HG02943 (cell line): ENCODE measurements around the gene BTBD1.
"Not testable (repeated sequence)": the region's sequence is repeated elsewhere in the genome, so short reads cannot be mapped to it uniquely, and the experiment has no call there.

Experiments
- ATAC-seq: cut with Tn5 transposase; IDR thresholded peaks from one replicate; pipeline ENCODE4 v1.9.1; 2021; ENCODE audit warnings: mild to moderate bottlenecking, low read depth, moderate library complexity; ENCODE audit not compliant: unreplicated experiment

BTBD1 gene

GRCh38 chr15:83098079-83098478, 31.0 kb upstream of the BTBD1 start:
- ATAC-seq = no peak

GRCh38 chr15:83094583-83094982, 27.5 kb upstream of the BTBD1 start:
- ATAC-seq = no peak

GRCh38 chr15:83092309-83092976, 25.4 kb upstream of the BTBD1 start:
- ATAC-seq = no peak

- ATAC-seq = not testable (repeated sequence)
These were observed 24.9 kb upstream of the BTBD1 start for GRCh38 chr15:83091965-83092308.

DNA sequence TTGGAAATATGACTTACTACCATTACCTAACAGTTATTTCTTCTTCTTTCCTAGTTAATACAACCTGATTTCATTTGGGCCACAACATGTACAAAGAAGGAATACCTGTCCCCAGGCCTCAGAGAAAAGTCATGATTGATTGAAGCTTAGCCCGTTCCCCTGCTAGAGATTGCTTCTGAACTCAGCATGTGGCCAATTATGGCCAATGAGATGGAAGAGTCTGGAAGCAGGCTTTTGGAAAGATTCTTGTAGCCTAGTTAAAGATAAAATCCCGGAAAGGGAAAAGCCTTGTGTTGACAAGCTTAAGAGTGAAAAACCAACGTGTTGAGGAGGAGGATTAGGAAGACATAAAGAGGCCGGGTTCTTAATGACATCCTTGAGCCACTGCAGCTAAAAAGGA, 23.4 kb upstream of the BTBD1 start:
- ATAC-seq = no peak

GRCh38 chr15:83088876-83089275, 21.8 kb upstream of the BTBD1 start:
- no peak for ATAC-seq

- no peak for ATAC-seq
These were observed 20.5 kb upstream of the BTBD1 start for GRCh38 chr15:83087576-83087975.

- not testable (repeated sequence) for ATAC-seq
These were observed 19.0 kb upstream of the BTBD1 start for GRCh38 chr15:83085864-83086552.

GRCh38 chr15:83085461-83085860, 18.4 kb upstream of the BTBD1 start:
- ATAC-seq = not testable (repeated sequence)

DNA sequence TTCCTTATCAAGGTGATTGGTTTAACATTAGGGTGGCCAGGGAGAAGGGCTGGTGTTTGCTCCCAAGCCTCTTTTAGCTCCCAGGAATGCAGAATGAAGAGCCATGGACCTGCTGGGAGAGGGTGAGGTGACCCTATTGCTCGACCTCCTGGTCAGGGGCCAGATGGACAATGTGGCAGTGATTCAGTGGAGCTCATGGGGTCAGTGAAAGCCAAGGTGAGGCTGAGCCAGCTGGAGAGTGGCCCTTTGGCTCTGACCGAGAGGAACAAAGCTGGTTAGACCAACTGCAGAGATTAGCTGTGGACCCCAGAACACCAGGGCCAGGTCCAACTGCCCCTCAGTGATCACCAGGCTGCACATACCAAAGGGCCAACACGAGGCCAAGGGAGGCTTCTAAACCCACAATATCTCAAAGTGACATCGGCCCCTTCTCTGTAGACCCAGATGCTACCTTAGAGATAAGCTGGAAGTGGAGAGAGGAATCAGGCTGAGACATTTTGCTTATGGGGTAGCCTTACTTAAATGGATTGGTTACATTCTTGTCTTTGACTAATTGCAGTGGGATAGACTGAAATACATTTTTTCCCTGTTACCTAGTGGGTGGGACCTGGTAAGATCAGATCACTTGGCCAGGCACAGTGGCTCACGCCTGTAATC, 15.8 kb upstream of the BTBD1 start:
- ATAC-seq = no peak

- no peak for ATAC-seq
These were observed 14.4 kb upstream of the BTBD1 start for GRCh38 chr15:83081256-83082014.

DNA sequence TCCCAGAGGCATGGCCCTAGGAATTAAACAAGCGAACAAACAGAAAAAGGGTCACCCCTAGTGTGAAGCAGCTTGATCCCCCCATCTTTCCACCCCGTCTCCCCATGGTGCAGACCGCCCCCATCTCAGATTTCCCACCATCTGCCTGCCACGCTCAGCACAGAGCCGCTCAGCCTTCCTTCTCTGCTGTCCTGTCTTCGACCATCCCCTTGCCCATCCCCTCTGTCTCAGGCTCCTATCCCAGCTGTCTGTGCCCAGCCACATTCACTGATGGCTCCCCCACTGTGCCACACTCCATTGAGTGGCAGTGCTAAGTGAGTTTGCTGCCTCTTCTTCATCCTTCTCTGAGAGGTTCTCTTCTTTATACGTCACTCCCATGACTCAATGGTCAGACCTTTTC, 11.7 kb upstream of the BTBD1 start:
- ATAC-seq = no peak

GRCh38 chr15:83077491-83078230, 10.6 kb upstream of the BTBD1 start:
- ATAC-seq = no peak

- ATAC-seq = not testable (repeated sequence)
These were observed 2.2 kb upstream of the BTBD1 start for GRCh38 chr15:83069211-83069642.

DNA sequence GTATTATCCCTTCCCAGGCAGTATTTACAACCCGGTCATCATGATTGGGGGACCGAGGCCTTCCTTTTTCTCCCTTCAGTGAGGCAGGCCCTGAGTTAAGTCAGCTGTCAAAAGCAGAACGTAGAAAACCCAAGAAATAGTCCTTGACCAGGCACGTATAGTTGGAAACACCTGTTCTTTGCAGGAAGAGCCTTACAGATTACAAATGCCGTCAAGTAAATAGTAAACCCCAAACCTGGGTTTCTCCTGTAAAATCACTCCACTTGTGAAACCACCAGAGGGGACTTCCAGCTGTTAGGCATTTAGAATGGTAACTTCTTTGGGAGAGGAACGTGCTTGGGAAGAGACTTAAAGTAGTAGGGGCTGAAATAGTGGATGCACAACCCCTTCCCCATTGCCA, 1.0 kb upstream of the BTBD1 start:
- no peak for ATAC-seq

- ATAC-seq = no peak
These were observed 548 bp upstream of the BTBD1 start for GRCh38 chr15:83067638-83067962.

DNA sequence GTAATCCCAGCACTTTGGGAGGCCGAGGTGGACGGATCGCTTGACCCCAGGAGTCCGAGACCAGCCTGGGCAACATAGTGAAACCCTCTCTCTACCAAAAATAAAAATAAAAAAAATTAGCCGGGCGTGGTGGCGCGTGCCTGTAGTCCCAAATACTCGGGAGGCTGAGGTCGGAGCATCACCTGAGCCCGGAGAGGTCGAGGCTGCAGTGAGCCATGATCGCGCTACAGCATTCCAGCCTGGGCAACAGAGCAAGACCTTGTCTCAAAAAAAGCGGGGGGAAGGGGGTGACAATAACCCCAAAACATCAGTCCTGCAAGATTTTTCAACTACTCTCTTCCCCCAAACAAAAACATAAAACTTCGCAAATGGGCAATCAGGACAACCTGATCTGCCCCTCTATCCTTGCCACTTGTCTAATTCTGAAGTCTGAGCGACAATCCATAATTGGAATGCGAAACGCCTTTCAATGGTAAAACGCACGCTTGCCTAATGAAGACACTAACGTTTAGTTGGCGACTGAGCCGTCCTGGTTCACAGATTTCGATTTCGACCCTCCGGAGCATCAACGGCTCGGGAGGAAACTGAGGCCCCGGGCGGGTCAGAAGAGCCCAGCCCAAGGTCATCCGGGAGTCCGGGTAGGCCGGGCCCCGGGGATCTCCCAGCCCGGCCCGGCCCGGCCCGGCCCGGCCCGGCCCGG, 868 bp downstream of the BTBD1 start:
- ATAC-seq = no peak

DNA sequence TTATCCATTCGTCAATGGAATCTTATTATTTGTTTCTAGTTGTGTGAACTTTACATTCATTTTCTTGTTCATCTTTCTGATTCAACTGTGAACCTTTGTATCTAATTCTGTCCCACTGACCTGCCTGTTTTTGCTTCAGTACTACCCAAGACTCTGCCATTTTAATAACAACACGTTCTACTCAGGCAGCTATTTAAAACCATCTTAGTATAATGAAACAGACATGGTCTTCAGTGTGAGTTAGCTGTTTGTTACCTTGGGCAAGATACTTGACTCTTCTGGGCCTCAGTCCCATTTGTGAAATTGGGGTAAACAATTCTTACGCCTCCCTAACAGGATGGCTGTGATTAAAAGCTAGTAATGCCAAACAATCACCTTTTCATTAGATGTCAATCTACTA, 1.6 kb downstream of the BTBD1 start:
- no peak for ATAC-seq

DNA sequence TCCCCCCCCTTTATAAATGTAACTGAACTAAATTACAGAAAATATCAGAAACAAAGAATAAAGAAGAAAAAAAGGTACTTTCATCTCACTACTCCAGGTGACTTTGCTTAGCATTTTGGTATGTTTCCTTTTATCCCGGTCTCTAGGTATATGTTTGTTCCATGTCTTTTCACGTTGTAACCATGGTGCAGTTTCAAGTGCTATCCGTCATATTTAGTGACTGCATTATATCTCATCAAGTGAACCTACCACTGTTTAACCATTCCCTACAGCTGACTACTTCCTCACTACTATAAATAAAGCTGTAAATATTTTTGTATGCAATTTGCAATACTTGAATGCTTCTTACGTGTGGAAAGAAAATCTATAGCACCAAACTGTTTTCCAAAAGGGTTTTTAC, 2.2 kb downstream of the BTBD1 start:
- ATAC-seq = no peak

GRCh38 chr15:83063551-83063950, 3.5 kb downstream of the BTBD1 start:
- no peak for ATAC-seq
